Smooth muscle cell (in vitro differentiated cells): ENCODE measurements around the gene CLUH. TPM values are rescaled to one million over a fixed set of nuclear protein-coding genes. Genes with fewer than 3 reads are reported as not detected.

Source experiments
- DNase-seq: peaks from one replicate; lab custom pipeline; 2025; ENCODE audit not compliant: unreplicated experiment; lab: John Stamatoyannopoulos, UW
- H2AFZ ChIP-seq: fragments of 200-600 bp; sonication (generic); 2 replicates; pipeline ENCODE4 v1.6.0; 2016; ENCODE audit warnings: antibody characterized with exemption, low read depth, mild to moderate bottlenecking
- H3F3A ChIP-seq: fragments of 200-600 bp; sonication (generic); 2 replicates; pipeline ENCODE4 v1.6.0; 2017; ENCODE audit warnings: antibody characterized with exemption, low read depth
- H3K27ac ChIP-seq: fragments of 200-600 bp; sonication (generic); 2 replicates; pipeline ENCODE4 v1.5.1; 2016; ENCODE audit warnings: low read depth, mild to moderate bottlenecking
- H3K27me3 ChIP-seq: fragments of 200-600 bp; sonication (generic); 2 replicates; pipeline ENCODE4 v1.6.1; 2016; ENCODE audit warnings: low read depth, mild to moderate bottlenecking
- H3K36me3 ChIP-seq: fragments of 200-600 bp; sonication (generic); 2 replicates; pipeline ENCODE4 v1.5.1; 2016; ENCODE audit warnings: low read depth
- H3K4me1 ChIP-seq: fragments of 200-600 bp; sonication (generic); 2 replicates; pipeline ENCODE4 v1.5.1; 2016; ENCODE audit warnings: low read depth
- H3K4me2 ChIP-seq: fragments of 200-600 bp; sonication (generic); 2 replicates; pipeline ENCODE4 v1.6.0; 2016; ENCODE audit warnings: mild to moderate bottlenecking
- H3K4me3 ChIP-seq: fragments of 200-600 bp; sonication (generic); 2 replicates; pipeline ENCODE4 v1.5.1; 2016; ENCODE audit warnings: mild to moderate bottlenecking
- H3K79me2 ChIP-seq: fragments of 200-600 bp; sonication (generic); 2 replicates; pipeline ENCODE4 v1.6.0; 2016; ENCODE audit warnings: low read depth, mild to moderate bottlenecking
- H3K9ac ChIP-seq: fragments of 200-600 bp; sonication (generic); 2 replicates; pipeline ENCODE4 v1.6.0; 2016; ENCODE audit warnings: low read depth
- H3K9me3 ChIP-seq: fragments of 200-600 bp; sonication (generic); replicated peaks from 2 replicates; pipeline ENCODE4 v1.5.1; 2016; ENCODE audit warnings: low read depth
- H4K20me1 ChIP-seq: fragments of 200-600 bp; sonication (generic); 2 replicates; pipeline ENCODE4 v1.6.0; 2016; ENCODE audit warnings: low read depth
- CTCF ChIP-seq: fragments of 200-600 bp; sonication (generic); IDR thresholded peaks from 2 replicates; pipeline ENCODE4 v1.5.1; 2017; ENCODE audit warnings: borderline replicate concordance, mild to moderate bottlenecking, antibody characterized with exemption; ENCODE audit not compliant: insufficient read depth, poor library complexity, severe bottlenecking
- WGBS: methylation state at CpG from one replicate; pipeline ENCODE4 v1.1.7; 2016; ENCODE audit warnings: low lambda C conversion rate; 5-methylcytosine and 5-hydroxymethylcytosine counted together
- polyA plus RNA-seq: library from polyadenylated mRNA; unstranded; fragments of >200 nt; fragmentation: Nextera tagmentation; extraction: Ambion mirVana; gene quantifications from 2 replicates; pipeline ENCODE4 v1.2.1, GENCODE V29; 2016
- total RNA-seq: library from RNA; depleted of rRNA; stranded (reverse); fragments of >200 nt; gene quantifications from 2 replicates; pipeline ENCODE4 v1.2.3, GENCODE V29; 2014

CLUH gene
- total and polyA plus RNA-seq, 2 experiments from 2014 or later: 13.4 to 15.4 TPM

GRCh38 chr17:2722611-2723010, 11.0 kb upstream of the CLUH start:
- no peak overlapping the region for H2AFZ ChIP-seq
- 78% methylated on average over 9 of the region's 10 CpGs for WGBS
- H3K4me2 ChIP-seq: no peak overlapping the region

GRCh38 chr17:2721603-2722002, 10.0 kb upstream of the CLUH start:
- H3K4me2 ChIP-seq: no peak overlapping the region
- H3K9me3 ChIP-seq: no peaks in the 10 kb centered on the region
- DNase-seq: no peak
- WGBS: 86% methylated on average over 4 of the region's 4 CpGs
- H3K27ac ChIP-seq: no peak overlapping the region
- no peak overlapping the region for H2AFZ ChIP-seq
- no peak overlapping the region for H3K4me3 ChIP-seq
- peaks cover 3% of the 10 kb centered on the region for H3K4me1 ChIP-seq
- no peak overlapping the region for H3K9ac ChIP-seq
- no peaks in the 10 kb centered on the region for H3K36me3 ChIP-seq
- no peaks in the 10 kb centered on the region for H3K79me2 ChIP-seq
- H4K20me1 ChIP-seq: no peaks in the 10 kb centered on the region
- peaks cover 18% of the 10 kb centered on the region for H3K27me3 ChIP-seq
- no peaks in the 10 kb centered on the region for H3F3A ChIP-seq
- no peak for TF ChIP-seq CTCF

More at GRCh38 chr17:2722611-2723010, 11.0 kb upstream of the CLUH start:
- TF ChIP-seq CTCF: no peak
- Histone ChIP-seq H4K20me1 (no peaks in the 10 kb centered on the region), H3F3A (no peaks in the 10 kb centered on the region), H3K27me3 (peaks cover 18% of the 10 kb centered on the region), H3K27ac (no peak overlapping the region), H3K4me3 (no peak overlapping the region), H3K9ac (no peak overlapping the region), H3K9me3 (no peaks in the 10 kb centered on the region), H3K4me1 (peaks cover 3% of the 10 kb centered on the region), H3K36me3 (no peaks in the 10 kb centered on the region), H3K79me2 (no peaks in the 10 kb centered on the region)
- DNase-seq: no peak

DNA sequence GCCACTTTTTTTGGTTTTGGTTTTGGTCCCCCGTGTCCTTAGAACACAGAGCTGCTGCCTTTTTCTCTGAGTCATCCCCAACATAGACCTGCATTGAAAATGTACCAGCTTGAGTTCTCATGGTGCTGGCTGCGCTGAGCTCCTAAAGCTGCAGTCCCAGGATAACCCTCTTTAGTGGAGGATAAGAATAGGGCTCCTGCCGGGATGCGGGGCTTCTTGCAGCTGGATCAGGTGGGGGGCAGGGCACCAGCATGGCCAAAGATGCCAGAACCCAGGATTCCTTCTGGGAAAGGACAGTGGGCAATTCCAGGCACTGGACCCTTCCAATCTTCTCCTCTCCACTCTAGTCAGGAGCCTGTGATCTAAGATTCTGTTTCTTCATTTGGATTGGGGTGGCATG, 8.3 kb upstream of the CLUH start:
- Histone ChIP-seq H3K27ac (no peak overlapping the region), H3K4me1 (peaks cover 3% of the 10 kb centered on the region), H2AFZ (no peak overlapping the region), H3K4me3 (no peak overlapping the region), H3K9me3 (no peaks in the 10 kb centered on the region), H3K9ac (no peak overlapping the region), H4K20me1 (no peaks in the 10 kb centered on the region), H3K36me3 (no peaks in the 10 kb centered on the region), H3K79me2 (no peaks in the 10 kb centered on the region), H3K4me2 (no peak overlapping the region), H3K27me3 (peaks cover 11% of the 10 kb centered on the region), H3F3A (no peaks in the 10 kb centered on the region)
- TF ChIP-seq CTCF: no peak
- no peak for DNase-seq
- WGBS: 84% methylated on average over 4 of the region's 4 CpGs

GRCh38 chr17:2718150-2718938, 6.8 kb upstream of the CLUH start:
- H3K27me3 ChIP-seq: peaks cover 4% of the 10 kb centered on the region
- H3K4me3 ChIP-seq: no peak overlapping the region
- H3K27ac ChIP-seq: no peak overlapping the region
- no peak overlapping the region for H3K4me2 ChIP-seq
- no peak overlapping the region for H2AFZ ChIP-seq
- H3K79me2 ChIP-seq: no peaks in the 10 kb centered on the region
- no peak for TF ChIP-seq CTCF
- peaks cover 3% of the 10 kb centered on the region for H3K4me1 ChIP-seq
- H3K9ac ChIP-seq: no peak overlapping the region
- H3K36me3 ChIP-seq: no peaks in the 10 kb centered on the region
- H4K20me1 ChIP-seq: no peaks in the 10 kb centered on the region
- 76% methylated on average over 13 of the region's 13 CpGs for WGBS
- no peaks in the 10 kb centered on the region for H3K9me3 ChIP-seq
- no peak for DNase-seq
- no peaks in the 10 kb centered on the region for H3F3A ChIP-seq
